CD14-positive monocyte (primary cell): Measurements from ENCODE around the gene FAM135A. TPM values are rescaled to one million over a fixed set of nuclear protein-coding genes. Genes with fewer than 3 reads are reported as not detected.

Source experiments
- DNase-seq, 3 donors: peaks; one replicate each; pipeline ENCODE4 v3.0.0-alpha.2; 2011 to 2022
- H2AFZ ChIP-seq: 2 replicates; pipeline ENCODE4 v1.6.0; 2012; ENCODE audit warnings: mild to moderate bottlenecking, low read depth, low read length, inconsistent platforms; ENCODE audit not compliant: insufficient read depth, poor library complexity, severe bottlenecking
- H3K27ac ChIP-seq, 2 donors: 1 replicate in 1 of 2; 2 replicates in 1 of 2; pipeline ENCODE4 v1.5.1; 2012 to 2013; ENCODE audit warnings: low read length in 2 of 2, control low read depth in 1 of 2, inconsistent platforms in 1 of 2, low read depth in 1 of 2, mild to moderate bottlenecking in 1 of 2
- H3K27me3 ChIP-seq, 2 donors: one replicate each; pipeline versions ENCODE4 v1.6.0 to v1.6.1; 2011 to 2013; ENCODE audit warnings: low read length in 2 of 2; ENCODE audit not compliant: control insufficient read depth in 2 of 2, insufficient read depth in 2 of 2
- H3K36me3 ChIP-seq, 2 donors: replicated peaks in 1 of 2; 1 replicate in 1 of 2; 2 replicates in 1 of 2; pipeline versions ENCODE4 v1.5.1 to v1.6.1; 2012 to 2013; ENCODE audit warnings: low read length in 2 of 2, control low read depth in 1 of 2, inconsistent platforms in 1 of 2, mild to moderate bottlenecking in 1 of 2; ENCODE audit not compliant: insufficient read depth in 2 of 2, control insufficient read depth in 1 of 2
- H3K4me1 ChIP-seq, 2 donors: 1 replicate in 1 of 2; 2 replicates in 1 of 2; pipeline versions ENCODE4 v1.5.1 to v1.6.1; 2012 to 2013; ENCODE audit warnings: low read length in 2 of 2, control low read depth in 1 of 2, inconsistent platforms in 1 of 2, mild to moderate bottlenecking in 1 of 2, moderate library complexity in 1 of 2; ENCODE audit not compliant: insufficient read depth in 2 of 2, control insufficient read depth in 1 of 2
- H3K4me2 ChIP-seq: replicated peaks from 2 replicates; pipeline ENCODE3; 2012; ENCODE audit warnings: low read length, moderate library complexity, mild to moderate bottlenecking; ENCODE audit not compliant: poor library complexity, severe bottlenecking; ENCODE audit errors: extremely low read depth
- H3K4me3 ChIP-seq, 3 experiments: fragments of 200-600 bp in 1 of 3; sonication (generic) in 1 of 3; replicated peaks in 1 of 3; 1 replicate in 2 of 3; 2 replicates in 1 of 3; pipeline ENCODE4 v1.5.1; 2011 to 2013; ENCODE audit warnings: low read length in 3 of 3, mild to moderate bottlenecking in 3 of 3, control low read depth in 2 of 3, low read depth in 2 of 3, inconsistent platforms in 1 of 3, moderate library complexity in 1 of 3
- H3K79me2 ChIP-seq: 2 replicates; pipeline ENCODE4 v1.6.0; 2012; ENCODE audit warnings: mild to moderate bottlenecking, control low read depth, inconsistent platforms, low read length, moderate library complexity; ENCODE audit not compliant: insufficient read depth
- H3K9ac ChIP-seq: 2 replicates; pipeline ENCODE4 v1.6.0; 2017; ENCODE audit warnings: low read length, mild to moderate bottlenecking; ENCODE audit not compliant: insufficient read depth, poor library complexity, severe bottlenecking
- H3K9me3 ChIP-seq, 2 donors: replicated peaks in 1 of 2; 1 replicate in 1 of 2; 2 replicates in 1 of 2; pipeline versions ENCODE4 v1.5.1 to v1.6.1; 2012 to 2013; ENCODE audit warnings: low read length in 2 of 2, control low read depth in 1 of 2; ENCODE audit not compliant: control insufficient read depth in 1 of 2, insufficient read depth in 1 of 2
- H4K20me1 ChIP-seq: 2 replicates; pipeline ENCODE4 v1.6.0; 2012; ENCODE audit warnings: mild to moderate bottlenecking, low read length, control low read depth, moderate library complexity; ENCODE audit not compliant: insufficient read depth
- H3K27ac Mint-ChIP-seq, 7 donors: one replicate each; pipeline ENCODE4 v1.8.0; 2020; ENCODE audit warnings: mild to moderate bottlenecking in 7 of 7, mixed read lengths in 7 of 7, moderate library complexity in 6 of 7, inconsistent platforms in 2 of 7
- H3K27me3 Mint-ChIP-seq, 3 donors: one replicate each; pipeline ENCODE4 v1.8.0; 2021 to 2022; ENCODE audit warnings: low read depth in 3 of 3, mild to moderate bottlenecking in 3 of 3, mixed read lengths in 3 of 3, moderate library complexity in 3 of 3, inconsistent platforms in 1 of 3
- H3K36me3 Mint-ChIP-seq, 2 donors: one replicate each; pipeline ENCODE4 v1.8.0; 2020; ENCODE audit warnings: mixed read lengths in 2 of 2, inconsistent platforms in 1 of 2, mild to moderate bottlenecking in 1 of 2
- H3K4me1 Mint-ChIP-seq: one replicate; pipeline ENCODE4 v1.8.0; 2020; ENCODE audit warnings: mild to moderate bottlenecking, mixed read lengths
- H3K4me3 Mint-ChIP-seq, 2 donors: one replicate each; pipeline ENCODE4 v1.8.0; 2020; ENCODE audit warnings: mild to moderate bottlenecking in 2 of 2, mixed read lengths in 2 of 2, moderate library complexity in 1 of 2
- H3K9me3 Mint-ChIP-seq, 7 donors: one replicate each; pipeline ENCODE4 v1.8.0; 2020 to 2022; ENCODE audit warnings: mixed read lengths in 7 of 7, mild to moderate bottlenecking in 6 of 7, moderate library complexity in 6 of 7, inconsistent platforms in 2 of 7
- CTCF ChIP-seq: fragments of 200-600 bp; IDR thresholded peaks from one replicate; pipeline ENCODE4 v1.8.0; 2022; ENCODE audit warnings: antibody characterized with exemption, mild to moderate bottlenecking
- WGBS: methylation state at CpG from one replicate; pipeline ENCODE4 v1.1.5; 2013; ENCODE audit warnings: missing lambda C conversion rate; ENCODE audit not compliant: insufficient coverage; 5-methylcytosine and 5-hydroxymethylcytosine counted together
- intact Hi-C, 2 donors: fragments of 100-400 bp; cut with micrococcal nuclease; formaldehyde crosslinking; loops; one replicate each; pipeline versions ENCODE4 v1.15.0 to v1.15.1; 2023
- polyA plus RNA-seq, 3 donors: library from polyadenylated mRNA; depleted of rRNA in 1 of 3; unstranded in 2 of 3; stranded (reverse) in 1 of 3; fragments of 300-500 nt in 2 of 3; fragments of >200 nt in 1 of 3; fragmentation: Illumina TruSeq in 2 of 3; gene quantifications; 1 replicate in 2 of 3; 2 replicates in 1 of 3; pipeline ENCODE4 v1.2.3, GENCODE V29; 2012 to 2021

The FAM135A gene
- polyA plus RNA-seq, 3 donors, result 4.1 to 10.3 (median 5.4) TPM

DNA sequence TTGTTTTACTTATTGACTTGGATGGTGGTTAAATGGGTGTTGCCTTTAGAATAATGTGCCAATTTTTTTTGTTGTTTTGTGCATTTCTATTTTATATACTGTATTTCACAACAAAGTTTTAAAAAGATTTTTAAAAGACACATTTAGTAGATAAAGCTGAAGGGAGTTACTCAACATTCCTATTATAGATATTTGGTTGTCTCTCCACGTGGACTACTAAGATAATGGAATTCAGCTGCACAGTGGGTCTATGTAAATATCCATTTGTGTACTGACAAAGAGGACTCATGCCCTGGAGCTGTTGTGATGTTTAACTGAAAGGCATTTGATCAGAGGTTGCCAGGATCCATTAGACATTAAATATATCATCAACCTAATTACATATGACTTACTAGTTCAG lies 23.2 kb upstream of the FAM135A start:
- H3K79me2 ChIP-seq, result no peaks in the 10 kb centered on the region
- H4K20me1 ChIP-seq, result no peaks in the 10 kb centered on the region
- no peak overlapping the region for H2AFZ ChIP-seq
- intact Hi-C loops, result no loop called here
- no peak for TF ChIP-seq CTCF
- no peak overlapping the region for H3K4me3 Mint-ChIP-seq
- no peak overlapping the region for H3K4me3 ChIP-seq
- H3K4me1 Mint-ChIP-seq, result no peaks in the 10 kb centered on the region
- no peak overlapping the region for H3K9ac ChIP-seq
- H3K36me3 ChIP-seq, result no peaks in the 10 kb centered on the region
- no peaks in the 10 kb centered on the region for H3K9me3 ChIP-seq
- peaks cover 0 to 6% (median 2%) of the 10 kb centered on the region in 7 donors for H3K9me3 Mint-ChIP-seq
- peaks cover 5 to 12% of the 10 kb centered on the region in 2 donors for H3K27me3 ChIP-seq
- no CpG with 5 or more reads among the region's 1 CpG for WGBS
- no peak overlapping the region for H3K27ac ChIP-seq
- peaks cover 0 to 7% (median 3%) of the 10 kb centered on the region in 3 donors for H3K27me3 Mint-ChIP-seq
- no peak for DNase-seq
- no peaks in the 10 kb centered on the region for H3K4me1 ChIP-seq
- H3K4me2 ChIP-seq, result no peak overlapping the region
- H3K36me3 Mint-ChIP-seq, result no peaks in the 10 kb centered on the region
- no peak overlapping the region for H3K27ac Mint-ChIP-seq

GRCh38 chr6:70391492-70391891 lies 21.8 kb upstream of the FAM135A start:
- WGBS, result no CpG with 5 or more reads among the region's 3 CpGs
- no peak for DNase-seq
- no peak overlapping the region for H3K27ac Mint-ChIP-seq
- H3K4me3 ChIP-seq, result no peak overlapping the region
- no peak overlapping the region for H3K9ac ChIP-seq
- peaks cover 0 to 6% (median 2%) of the 10 kb centered on the region in 7 donors for H3K9me3 Mint-ChIP-seq
- H3K4me1 ChIP-seq, result peaks cover 4 to 5% of the 10 kb centered on the region in 2 donors
- H4K20me1 ChIP-seq, result no peaks in the 10 kb centered on the region
- peaks cover 0 to 7% (median 3%) of the 10 kb centered on the region in 3 donors for H3K27me3 Mint-ChIP-seq
- no peak overlapping the region for H3K4me3 Mint-ChIP-seq
- H3K4me2 ChIP-seq, result no peak overlapping the region
- H3K4me1 Mint-ChIP-seq, result peaks cover 3% of the 10 kb centered on the region
- H3K79me2 ChIP-seq, result no peaks in the 10 kb centered on the region
- H3K36me3 ChIP-seq, result no peaks in the 10 kb centered on the region
- intact Hi-C loops, result no loop called here
- H3K27me3 ChIP-seq, result peaks cover 5 to 12% of the 10 kb centered on the region in 2 donors
- H3K9me3 ChIP-seq, result no peaks in the 10 kb centered on the region
- TF ChIP-seq CTCF, result no peak
- H3K27ac ChIP-seq, result no peak overlapping the region
- no peaks in the 10 kb centered on the region for H3K36me3 Mint-ChIP-seq
- no peak overlapping the region for H2AFZ ChIP-seq
